Activated naive CD4-positive, alpha-beta T cell treated with Interleukin-2 at 50 U/mL for 16 hours (primary cell): ENCODE results near the gene FCHSD2.
"Not testable (repeated sequence)": the region's sequence is repeated elsewhere in the genome, so short reads cannot be mapped to it uniquely, and the experiment has no call there.

Experiments
- DNase-seq: peaks from one replicate; pipeline ENCODE4 v3.0.0-alpha.2; 2020

FCHSD2 gene

GRCh38 chr11:72829884-72830533 lies 312.1 kb downstream of the FCHSD2 start:
- DNase-seq: no peak

GRCh38 chr11:72829178-72829577 lies 312.9 kb downstream of the FCHSD2 start:
- DNase-seq: no peak

- DNase-seq: no peak
These were observed 313.4 kb downstream of the FCHSD2 start for GRCh38 chr11:72828692-72829101.

- no peak for DNase-seq
These were observed 314.0 kb downstream of the FCHSD2 start for GRCh38 chr11:72828081-72828567.

- DNase-seq: not testable (repeated sequence)
These were observed 314.5 kb downstream of the FCHSD2 start for GRCh38 chr11:72827656-72828055.

- no peak for DNase-seq
These were observed 315.1 kb downstream of the FCHSD2 start for GRCh38 chr11:72826942-72827480.

GRCh38 chr11:72826191-72826941 lies 315.8 kb downstream of the FCHSD2 start:
- no peak for DNase-seq

- no peak for DNase-seq
These were observed 316.5 kb downstream of the FCHSD2 start for GRCh38 chr11:72825661-72826060.

- no peak for DNase-seq
These were observed 317.2 kb downstream of the FCHSD2 start for GRCh38 chr11:72824811-72825505.

GRCh38 chr11:72824020-72824419 lies 318.1 kb downstream of the FCHSD2 start:
- no peak for DNase-seq

GRCh38 chr11:72823105-72823804 lies 318.9 kb downstream of the FCHSD2 start:
- DNase-seq: no peak

- peak; percentile 91 for DNase-seq
These were observed 320.0 kb downstream of the FCHSD2 start for GRCh38 chr11:72821920-72822799.

- no peak for DNase-seq
These were observed 320.7 kb downstream of the FCHSD2 start for GRCh38 chr11:72821221-72821919.

- DNase-seq: no peak
These were observed 321.5 kb downstream of the FCHSD2 start for GRCh38 chr11:72820439-72821139.

GRCh38 chr11:72818971-72819370 lies 323.1 kb downstream of the FCHSD2 start:
- no peak for DNase-seq

- no peak for DNase-seq
These were observed 324.2 kb downstream of the FCHSD2 start for GRCh38 chr11:72817966-72818365.

- no peak for DNase-seq
These were observed 325.6 kb downstream of the FCHSD2 start for GRCh38 chr11:72816404-72816990.

GRCh38 chr11:72815110-72815618 lies 327.0 kb downstream of the FCHSD2 start:
- no peak for DNase-seq

GRCh38 chr11:72814286-72815109 lies 327.6 kb downstream of the FCHSD2 start, which contains the start of gene ATG16L2:
Gene ATG16L2 (plus strand): TSS chr11:72814411. CDS start chr11:72814446, 35 bp downstream.
- DNase-seq: peak; percentile 91
